Activated T-helper 17 cell treated with anti-CD3 and anti-CD28 coated beads, Interleukin-2, amount 50 U/mL, for 72 hours (primary cell): ENCODE measurements around the gene TMEM256. TPM values are rescaled to one million over a fixed set of nuclear protein-coding genes. Genes with fewer than 3 reads are reported as not detected.

Experiments used
- ATAC-seq: fragments of 150-1000 bp; cut with Tn5 transposase; replicated peaks from 2 replicates; pipeline ENCODE4 v1.10.0; 2021; ENCODE audit warnings: mild to moderate bottlenecking, moderate library complexity
- H3K27ac Mint-ChIP-seq: one replicate; pipeline ENCODE4 v1.8.0; 2022; ENCODE audit warnings: mixed read lengths
- H3K27me3 Mint-ChIP-seq: one replicate; pipeline ENCODE4 v1.8.0; 2022; ENCODE audit warnings: mixed read lengths
- H3K36me3 Mint-ChIP-seq: one replicate; pipeline ENCODE4 v1.8.0; 2022; ENCODE audit warnings: low read depth, mild to moderate bottlenecking, mixed read lengths
- H3K4me1 Mint-ChIP-seq: one replicate; pipeline ENCODE4 v1.8.0; 2022; ENCODE audit warnings: mixed read lengths
- H3K4me3 Mint-ChIP-seq: one replicate; pipeline ENCODE4 v1.8.0; 2022; ENCODE audit warnings: mild to moderate bottlenecking, mixed read lengths
- H3K9me3 Mint-ChIP-seq: one replicate; pipeline ENCODE4 v1.8.0; 2022; ENCODE audit warnings: mixed read lengths
- total RNA-seq, 2 donors: library from RNA; stranded (reverse); gene quantifications; one replicate each; pipeline ENCODE4 v1.2.3, GENCODE V29; 2022

The TMEM256 gene
- total RNA-seq, 2 donors from 2014 or later, result 64.1 to 69.7 TPM

DNA sequence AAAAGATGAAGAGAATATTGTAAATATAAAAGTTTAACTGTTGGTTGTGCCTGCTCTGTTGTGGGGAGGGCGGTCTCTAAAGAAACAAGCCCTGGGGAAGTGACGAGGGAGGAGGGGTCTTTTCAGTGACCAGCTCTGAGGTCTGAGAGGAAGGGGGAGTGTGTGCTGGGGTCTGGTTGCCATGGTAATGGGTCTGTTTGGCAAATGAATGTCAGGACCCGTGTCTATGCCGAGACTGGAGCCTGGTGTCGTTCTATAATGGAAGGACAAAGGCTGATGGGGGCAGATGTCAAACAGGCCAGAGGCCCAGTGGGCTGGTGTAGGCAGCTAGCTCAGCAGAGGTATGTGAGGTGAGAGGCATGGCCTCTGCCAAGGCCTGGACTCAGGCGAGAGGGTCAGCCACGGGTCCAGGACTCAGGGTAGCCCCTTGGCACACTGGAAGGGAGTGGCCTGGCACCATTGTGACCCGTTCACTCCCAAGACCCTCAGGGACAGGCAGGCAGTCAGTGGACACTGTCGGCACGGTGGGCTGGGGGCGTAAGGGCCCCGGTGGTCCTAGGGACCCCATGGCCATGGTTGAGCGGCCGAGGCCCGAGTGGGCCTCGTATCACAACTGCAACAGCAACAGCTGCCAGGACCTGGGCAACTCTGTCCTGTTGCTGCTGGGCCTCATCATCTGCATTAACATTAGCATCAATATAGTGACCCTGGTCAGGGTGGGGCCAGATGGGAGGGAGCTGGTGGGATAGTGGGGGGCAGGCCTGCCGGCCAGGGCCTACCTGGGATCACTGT lies 16.1 kb upstream of the TMEM256 start, which contains the start of gene SPEM1:
Gene SPEM1 (plus strand): TSS at position 506 of the 792 bp plus-strand sequence. CDS start 61 bp downstream, at position 567.
- Mint-ChIP-seq H3K27me3 (no peaks in the 10 kb centered on the region), H3K27ac (peak within 1 kb of the TSS; percentile 39), H3K9me3 (no peaks in the 10 kb centered on the region), H3K4me3 (no peak within 1 kb of the TSS), H3K36me3 (no peaks in the 10 kb centered on the region), H3K4me1 (no peaks in the 10 kb centered on the region)
- no peak for ATAC-seq

DNA sequence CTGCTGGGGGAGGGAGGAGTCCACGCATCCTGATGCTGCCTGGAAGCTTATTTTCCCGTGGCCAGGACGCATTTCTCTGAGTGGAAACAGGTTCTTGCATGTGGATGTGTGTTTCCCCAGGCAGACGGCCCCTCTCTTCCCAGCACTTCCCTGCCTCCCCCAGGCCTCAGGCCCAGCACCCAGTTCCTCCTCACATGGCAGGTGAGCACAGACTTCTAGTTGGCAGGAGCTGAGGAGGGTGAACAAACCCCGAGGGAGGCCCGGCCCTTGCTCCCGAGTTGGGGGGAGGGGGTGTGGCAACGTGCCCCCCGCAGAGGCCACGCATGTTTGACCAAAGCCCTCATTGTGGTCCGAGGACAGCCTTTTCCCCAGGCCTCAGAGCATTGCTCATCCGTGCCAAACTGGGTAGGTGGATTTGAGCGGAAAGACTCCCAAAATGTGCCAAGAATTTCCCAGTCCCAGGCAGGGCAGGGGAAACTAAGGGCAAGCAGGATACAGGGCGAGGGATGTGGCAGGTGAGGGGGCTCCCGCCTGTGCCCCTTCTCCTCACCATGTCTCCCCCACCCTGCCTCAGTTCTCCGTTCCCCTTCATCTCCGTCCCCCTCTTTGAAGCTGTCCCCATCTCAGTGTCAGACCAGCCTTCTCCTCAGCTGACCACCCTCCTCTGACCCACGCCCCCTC lies 14.7 kb upstream of the TMEM256 start:
- no peaks in the 10 kb centered on the region for H3K4me1 Mint-ChIP-seq
- H3K27me3 Mint-ChIP-seq, result no peaks in the 10 kb centered on the region
- no peak for ATAC-seq

DNA sequence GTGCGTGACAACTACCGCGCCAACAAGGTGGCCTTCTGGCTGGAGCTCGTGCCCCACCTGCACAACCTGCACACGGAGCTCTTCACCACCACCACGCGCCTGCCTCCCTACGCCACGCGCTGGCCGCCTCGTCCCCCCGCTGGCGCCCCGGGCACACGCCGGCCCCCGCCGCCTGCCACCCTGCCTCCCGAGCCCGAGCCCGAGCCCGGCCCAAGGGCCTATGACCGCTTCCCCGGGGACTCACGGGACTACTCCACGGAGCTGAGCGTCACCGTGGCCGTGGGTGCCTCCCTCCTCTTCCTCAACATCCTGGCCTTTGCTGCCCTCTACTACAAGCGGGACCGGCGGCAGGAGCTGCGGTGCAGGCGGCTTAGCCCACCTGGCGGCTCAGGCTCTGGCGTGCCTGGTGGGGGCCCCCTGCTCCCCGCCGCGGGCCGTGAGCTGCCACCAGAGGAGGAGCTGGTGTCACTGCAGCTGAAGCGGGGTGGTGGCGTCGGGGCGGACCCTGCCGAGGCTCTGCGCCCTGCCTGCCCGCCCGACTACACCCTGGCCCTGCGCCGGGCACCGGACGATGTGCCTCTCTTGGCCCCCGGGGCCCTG lies 13.3 kb upstream of the TMEM256 start:
- Mint-ChIP-seq H3K27ac (no peak overlapping the region), H3K4me1 (peaks cover 5% of the 10 kb centered on the region), H3K4me3 (no peak overlapping the region), H3K27me3 (no peaks in the 10 kb centered on the region), H3K9me3 (no peaks in the 10 kb centered on the region), H3K36me3 (no peaks in the 10 kb centered on the region)
- ATAC-seq, result no peak

More for the DNA sequence above, 14.7 kb upstream of the TMEM256 start:
- Mint-ChIP-seq H3K36me3 (no peaks in the 10 kb centered on the region), H3K27ac (no peak overlapping the region), H3K9me3 (no peaks in the 10 kb centered on the region), H3K4me3 (no peak overlapping the region)

DNA sequence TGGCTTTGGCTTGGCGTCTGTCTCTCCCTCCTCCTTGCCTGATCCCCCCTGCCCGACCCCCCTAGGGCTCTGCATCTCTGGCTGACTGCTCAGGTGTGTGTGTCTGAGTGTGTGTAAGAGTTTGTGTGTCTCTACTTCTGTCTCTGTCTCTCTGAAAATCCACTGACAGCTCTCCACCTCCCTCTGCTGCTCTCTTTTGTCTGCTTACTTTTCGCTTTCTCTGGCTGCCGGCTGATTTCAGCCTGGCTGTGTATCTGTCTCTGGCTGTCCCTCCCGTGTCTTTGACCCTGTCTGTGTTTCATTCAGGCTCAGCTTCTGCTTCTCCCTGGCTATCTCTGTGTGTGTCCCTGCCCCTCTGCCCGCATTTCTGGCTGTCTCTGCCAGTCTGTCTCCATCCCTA lies 12.4 kb upstream of the TMEM256 start:
- Mint-ChIP-seq H3K4me1 (peaks cover 5% of the 10 kb centered on the region), H3K4me3 (no peak overlapping the region), H3K9me3 (no peaks in the 10 kb centered on the region), H3K36me3 (no peaks in the 10 kb centered on the region), H3K27me3 (no peaks in the 10 kb centered on the region), H3K27ac (peak overlapping the region; percentile 13)
- no peak for ATAC-seq

DNA sequence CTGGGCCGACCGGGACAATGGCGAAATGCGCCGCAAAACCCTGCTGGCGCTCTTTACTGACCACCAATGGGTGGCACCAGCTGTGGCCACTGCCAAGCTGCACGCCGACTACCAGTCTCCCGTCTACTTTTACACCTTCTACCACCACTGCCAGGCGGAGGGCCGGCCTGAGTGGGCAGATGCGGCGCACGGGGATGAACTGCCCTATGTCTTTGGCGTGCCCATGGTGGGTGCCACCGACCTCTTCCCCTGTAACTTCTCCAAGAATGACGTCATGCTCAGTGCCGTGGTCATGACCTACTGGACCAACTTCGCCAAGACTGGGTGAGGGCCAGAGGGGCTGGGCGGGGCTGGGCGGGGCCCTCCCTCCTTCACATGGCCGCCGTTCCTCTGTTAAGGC lies 11.9 kb upstream of the TMEM256 start:
- Mint-ChIP-seq H3K27me3 (no peaks in the 10 kb centered on the region), H3K36me3 (no peaks in the 10 kb centered on the region), H3K9me3 (no peaks in the 10 kb centered on the region), H3K4me3 (no peak overlapping the region), H3K27ac (no peak overlapping the region), H3K4me1 (peaks cover 5% of the 10 kb centered on the region)
- no peak for ATAC-seq

DNA sequence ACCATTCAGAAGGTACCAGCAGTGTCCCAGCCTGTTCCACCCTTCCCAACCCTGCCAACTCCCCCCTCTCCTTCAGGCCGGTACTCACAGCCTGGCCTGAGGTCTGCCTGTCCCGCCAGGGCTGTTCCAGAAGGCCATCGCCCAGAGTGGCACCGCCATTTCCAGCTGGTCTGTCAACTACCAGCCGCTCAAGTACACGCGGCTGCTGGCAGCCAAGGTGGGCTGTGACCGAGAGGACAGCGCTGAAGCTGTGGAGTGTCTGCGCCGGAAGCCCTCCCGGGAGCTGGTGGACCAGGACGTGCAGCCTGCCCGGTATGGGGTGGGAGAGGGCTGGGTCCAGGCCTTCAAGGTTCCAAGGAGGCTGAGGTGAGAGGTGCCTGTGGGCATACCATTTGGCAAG lies 10.9 kb upstream of the TMEM256 start:
- H3K9me3 Mint-ChIP-seq, result no peaks in the 10 kb centered on the region
- H3K27ac Mint-ChIP-seq, result no peak overlapping the region

DNA sequence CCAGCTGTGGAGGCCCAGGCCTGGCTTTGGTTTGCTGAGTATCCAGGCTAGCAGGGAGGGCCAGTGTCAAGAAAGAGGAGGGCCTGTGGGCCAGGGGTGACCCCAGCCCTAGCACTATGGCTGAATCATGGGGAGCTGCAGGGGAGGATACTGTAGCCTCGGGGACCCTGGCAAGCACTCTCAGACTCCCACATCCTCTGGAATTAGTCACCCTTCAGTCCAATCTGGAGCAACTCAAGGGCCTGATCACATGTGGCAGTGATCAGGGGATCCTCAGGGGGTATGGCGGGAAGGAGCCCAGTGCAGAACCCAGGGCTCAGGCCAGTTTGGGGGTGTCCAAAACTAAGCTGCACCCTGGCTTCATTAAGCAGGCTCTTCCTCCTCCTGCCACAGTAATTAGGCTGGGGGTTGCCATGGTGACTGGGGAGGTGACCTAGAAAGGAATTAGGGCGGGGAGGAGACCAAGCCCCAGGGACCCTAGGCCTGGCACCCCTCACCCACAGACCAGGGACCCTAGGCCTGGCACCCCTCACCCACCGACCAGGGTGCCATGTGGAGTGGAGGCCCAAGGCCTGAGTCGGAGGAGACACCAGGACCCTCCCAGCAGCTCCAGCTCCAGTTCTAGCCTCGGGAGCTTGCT lies 9.6 kb upstream of the TMEM256 start:
- peak; percentile 38 for ATAC-seq
- Mint-ChIP-seq H3K27me3 (no peaks in the 10 kb centered on the region), H3K36me3 (no peaks in the 10 kb centered on the region), H3K4me3 (no peak overlapping the region), H3K9me3 (no peaks in the 10 kb centered on the region), H3K27ac (peak overlapping the region; percentile 55), H3K4me1 (peaks cover 16% of the 10 kb centered on the region)

More for the DNA sequence above, 10.9 kb upstream of the TMEM256 start:
- no peaks in the 10 kb centered on the region for H3K27me3 Mint-ChIP-seq
- ATAC-seq, result no peak
- H3K36me3 Mint-ChIP-seq, result no peaks in the 10 kb centered on the region
- H3K4me1 Mint-ChIP-seq, result peaks cover 9% of the 10 kb centered on the region
- H3K4me3 Mint-ChIP-seq, result no peak overlapping the region

DNA sequence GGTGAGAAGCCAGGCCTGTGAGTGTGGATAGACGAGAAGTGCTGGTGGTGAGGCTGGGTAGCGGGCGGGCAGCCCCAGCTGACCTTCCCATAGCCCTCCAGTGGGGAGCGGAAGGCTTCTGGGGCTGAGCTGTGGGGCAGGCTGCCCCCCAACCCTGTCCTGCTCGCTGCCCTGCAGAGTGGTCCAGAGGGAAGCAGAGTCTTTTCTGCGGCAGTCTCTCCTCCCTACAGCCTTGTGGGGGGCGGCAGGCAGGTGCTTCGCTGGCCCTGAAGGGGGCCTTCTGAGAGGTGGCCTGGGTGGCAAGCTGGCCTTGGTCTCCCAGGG lies 7.5 kb upstream of the TMEM256 start:
- H3K4me3 Mint-ChIP-seq, result no peak overlapping the region
- ATAC-seq, result no peak
- no peaks in the 10 kb centered on the region for H3K9me3 Mint-ChIP-seq
- H3K4me1 Mint-ChIP-seq, result peaks cover 16% of the 10 kb centered on the region
- no peak overlapping the region for H3K27ac Mint-ChIP-seq
- no peaks in the 10 kb centered on the region for H3K27me3 Mint-ChIP-seq
- no peaks in the 10 kb centered on the region for H3K36me3 Mint-ChIP-seq

DNA sequence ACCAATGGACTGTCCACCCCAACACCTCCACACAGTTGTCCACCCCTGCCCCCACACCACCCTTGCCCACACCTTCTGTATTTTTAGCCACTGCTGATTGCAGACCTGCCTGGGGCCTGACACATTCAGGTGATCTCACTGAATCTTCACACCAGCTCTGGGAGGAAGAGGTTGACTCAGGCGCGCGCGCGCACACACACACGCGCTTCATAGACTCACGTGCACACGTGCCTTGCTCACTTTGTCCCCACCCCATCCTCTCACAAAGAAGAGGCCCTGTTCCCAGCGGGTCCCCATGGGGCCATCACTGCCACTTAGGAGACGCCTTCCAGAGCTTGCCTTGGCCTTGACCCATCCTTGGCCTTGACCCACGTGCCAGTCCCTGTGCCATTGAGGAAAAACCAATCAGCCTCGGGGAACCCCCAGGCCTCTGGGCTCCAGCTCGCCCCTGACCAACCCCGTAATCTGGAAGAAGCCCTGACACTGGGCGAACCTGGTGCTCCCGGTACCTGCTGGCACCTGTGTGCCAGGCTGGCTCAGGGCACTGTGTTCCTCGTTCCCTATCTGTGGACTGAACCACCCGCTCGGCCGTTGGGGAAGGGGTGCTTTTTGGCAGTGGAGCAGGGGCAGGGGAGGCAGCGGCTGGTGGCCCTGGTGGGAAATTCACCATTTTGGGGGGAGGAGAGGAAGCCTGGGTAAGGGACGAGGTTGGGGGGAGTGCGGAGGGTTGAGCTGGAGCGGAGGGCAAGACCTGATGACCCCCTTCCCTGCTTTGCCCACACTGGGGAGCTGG lies 6.9 kb upstream of the TMEM256 start:
- Mint-ChIP-seq H3K36me3 (no peaks in the 10 kb centered on the region), H3K4me3 (no peak overlapping the region), H3K9me3 (no peaks in the 10 kb centered on the region), H3K4me1 (peaks cover 20% of the 10 kb centered on the region), H3K27ac (no peak overlapping the region), H3K27me3 (peaks cover 3% of the 10 kb centered on the region)
- ATAC-seq, result no peak

DNA sequence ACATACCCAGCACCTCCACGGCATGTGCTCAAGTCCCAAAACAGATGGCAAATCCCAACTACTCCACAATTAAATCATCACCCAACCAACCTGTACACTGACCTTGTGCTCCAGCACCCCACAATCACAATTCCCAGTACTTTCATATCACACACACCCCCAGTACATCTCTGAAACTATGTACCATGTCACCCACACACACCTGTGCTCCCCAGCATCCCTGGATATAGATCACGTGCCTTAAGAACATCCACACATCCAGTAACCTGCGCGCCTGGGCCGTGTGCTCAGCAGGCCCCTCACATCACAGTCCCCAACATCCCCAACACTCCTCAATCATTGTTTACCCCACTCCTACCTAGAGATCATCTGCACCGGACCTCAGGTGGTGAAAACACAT lies 5.8 kb upstream of the TMEM256 start:
- Mint-ChIP-seq H3K4me3 (no peak overlapping the region), H3K27me3 (peaks cover 4% of the 10 kb centered on the region), H3K27ac (no peak overlapping the region), H3K9me3 (no peaks in the 10 kb centered on the region), H3K36me3 (no peaks in the 10 kb centered on the region), H3K4me1 (peaks cover 23% of the 10 kb centered on the region)
- no peak for ATAC-seq

DNA sequence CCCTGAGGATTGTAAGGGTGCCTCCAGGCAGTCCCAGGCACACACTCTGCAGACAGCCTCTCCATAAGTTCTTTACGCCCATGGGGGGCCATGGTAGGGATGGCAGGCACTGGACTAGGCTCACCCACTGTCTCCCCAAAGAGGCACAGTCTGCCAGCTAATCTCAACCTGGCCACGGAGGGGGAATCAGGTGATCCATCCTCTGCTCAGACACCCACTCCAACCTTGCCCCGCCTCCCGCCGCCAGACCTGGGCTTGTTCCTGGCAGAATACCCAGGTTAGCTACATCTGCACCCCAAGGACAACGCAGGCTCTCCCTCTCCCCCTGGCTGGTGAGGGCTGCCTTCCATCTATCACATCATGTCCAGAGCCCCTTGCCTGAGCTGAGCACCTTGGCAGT lies 5.0 kb upstream of the TMEM256 start:
- H3K27ac Mint-ChIP-seq, result no peak overlapping the region
- peak overlapping the region; percentile 13 for H3K4me3 Mint-ChIP-seq
- H3K9me3 Mint-ChIP-seq, result no peaks in the 10 kb centered on the region
- H3K36me3 Mint-ChIP-seq, result no peaks in the 10 kb centered on the region
- H3K27me3 Mint-ChIP-seq, result peaks cover 4% of the 10 kb centered on the region
- no peak for ATAC-seq
- H3K4me1 Mint-ChIP-seq, result peaks cover 23% of the 10 kb centered on the region

DNA sequence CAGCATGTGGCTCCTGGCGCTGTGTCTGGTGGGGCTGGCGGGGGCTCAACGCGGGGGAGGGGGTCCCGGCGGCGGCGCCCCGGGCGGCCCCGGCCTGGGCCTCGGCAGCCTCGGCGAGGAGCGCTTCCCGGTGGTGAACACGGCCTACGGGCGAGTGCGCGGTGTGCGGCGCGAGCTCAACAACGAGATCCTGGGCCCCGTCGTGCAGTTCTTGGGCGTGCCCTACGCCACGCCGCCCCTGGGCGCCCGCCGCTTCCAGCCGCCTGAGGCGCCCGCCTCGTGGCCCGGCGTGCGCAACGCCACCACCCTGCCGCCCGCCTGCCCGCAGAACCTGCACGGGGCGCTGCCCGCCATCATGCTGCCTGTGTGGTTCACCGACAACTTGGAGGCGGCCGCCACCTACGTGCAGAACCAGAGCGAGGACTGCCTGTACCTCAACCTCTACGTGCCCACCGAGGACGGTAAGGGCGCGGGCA lies 4.4 kb upstream of the TMEM256 start:
- ATAC-seq, result no peak
- no peaks in the 10 kb centered on the region for H3K36me3 Mint-ChIP-seq
- H3K27ac Mint-ChIP-seq, result no peak overlapping the region
- H3K9me3 Mint-ChIP-seq, result no peaks in the 10 kb centered on the region
- H3K4me1 Mint-ChIP-seq, result peaks cover 23% of the 10 kb centered on the region
- peak overlapping the region; percentile 13 for H3K4me3 Mint-ChIP-seq
- H3K27me3 Mint-ChIP-seq, result peaks cover 4% of the 10 kb centered on the region

DNA sequence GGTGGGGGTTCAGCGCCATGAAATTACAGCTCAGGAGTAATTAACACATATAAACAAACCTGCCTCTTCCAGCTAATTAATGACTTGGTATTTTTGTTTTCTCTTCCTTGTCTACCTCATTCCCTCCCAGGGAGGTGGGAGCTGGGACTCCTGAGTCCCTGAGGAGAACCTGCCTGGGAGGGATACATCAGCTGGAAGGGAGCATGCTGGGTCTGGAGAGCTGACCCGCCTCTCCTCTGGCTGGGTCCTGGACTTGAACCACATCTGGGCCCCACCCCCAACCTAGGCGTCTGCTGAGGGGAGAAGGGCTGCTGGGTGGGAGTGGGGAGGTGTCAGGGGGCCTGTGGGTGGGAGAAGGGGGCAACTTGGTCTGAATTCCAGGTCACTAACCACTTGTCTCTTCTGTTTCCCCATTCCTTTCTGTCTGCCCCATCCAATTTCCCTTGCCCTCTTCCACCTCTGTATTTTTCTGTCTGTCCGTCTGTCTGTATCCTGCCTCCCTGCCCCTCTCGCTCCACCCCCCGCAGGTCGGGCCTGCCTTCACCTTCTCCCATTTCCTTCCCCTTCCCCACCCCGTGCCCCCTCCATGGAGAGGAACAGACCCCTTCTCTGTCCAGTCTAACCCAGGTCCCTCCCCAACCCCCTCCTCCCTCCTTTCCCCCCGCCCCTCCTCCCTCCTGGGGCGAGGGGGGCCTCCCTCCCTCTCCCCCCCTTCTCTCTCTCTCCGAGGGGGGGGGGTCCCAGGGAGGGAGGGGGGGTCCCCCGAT lies 3.8 kb upstream of the TMEM256 start, which contains the start of gene NLGN2:
Gene NLGN2 (plus strand): TSS at position 361 of the 767 bp plus-strand sequence. CDS start 411 bp downstream, outside the sequence.
- peak within 1 kb of the TSS; percentile 86 for H3K4me3 Mint-ChIP-seq
- no peak within 1 kb of the TSS for H3K27ac Mint-ChIP-seq
- peaks cover 18% of the 10 kb centered on the region for H3K4me1 Mint-ChIP-seq
- H3K9me3 Mint-ChIP-seq, result no peaks in the 10 kb centered on the region
- peaks cover 4% of the 10 kb centered on the region for H3K27me3 Mint-ChIP-seq
- no peak for ATAC-seq
- H3K36me3 Mint-ChIP-seq, result no peaks in the 10 kb centered on the region
